AG04450 (cell line): ENCODE measurements around the gene MED13L. TPM values are rescaled to one million over a fixed set of nuclear protein-coding genes. Genes with fewer than 3 reads are reported as not detected.

Source experiments
- CTCF ChIA-PET: fragments of 300-600, 350-600 bp; formaldehyde crosslinking; extraction: SDS; loops from one replicate; lab custom pipeline; 2022; ENCODE audit warnings: antibody characterized with exemption, inconsistent platforms; lab: Charles Lee
- POLR2A ChIA-PET: fragments of 350-600 bp; formaldehyde crosslinking; extraction: SDS; loops from one replicate; lab custom pipeline; 2021; ENCODE audit warnings: antibody characterized with exemption, inconsistent platforms; lab: Yijun Ruan, JAX
- DNase-seq: peaks from one replicate; pipeline ENCODE4 v3.0.0-alpha.2; 2011; ENCODE audit warnings: low read depth, low spot score
- H3K27ac ChIP-seq: one replicate; pipeline ENCODE4 v1.5.1; 2012; ENCODE audit warnings: low read depth, low read length, control low read depth
- H3K27me3 ChIP-seq: one replicate; pipeline ENCODE4 v1.6.0; 2012; ENCODE audit warnings: low read length; ENCODE audit not compliant: control insufficient read depth, insufficient read depth
- H3K4me3 ChIP-seq: 2 replicates; pipeline ENCODE4 v1.5.1; 2011; ENCODE audit warnings: mild to moderate bottlenecking, low read depth, low read length, control low read depth
- H3K9me3 ChIP-seq: 2 replicates; pipeline ENCODE4 v1.5.1; 2012; ENCODE audit warnings: low read length; ENCODE audit not compliant: control insufficient read depth, insufficient read depth
- polyA plus RNA-seq: library from polyadenylated mRNA; depleted of rRNA; stranded (reverse); fragments of >200 nt; gene quantifications from 2 replicates; pipeline ENCODE4 v1.2.3, GENCODE V29; 2011
- TF ChIP-seq, protein P1 (sequence below): IDR thresholded peaks from 2 replicates; pipeline ENCODE4 v1.5.1; 2011; ENCODE audit warnings: low read depth, low read length, control low read depth, inconsistent platforms

The MED13L gene
- polyA plus RNA-seq, 1 experiment, result 56.2 TPM

DNA sequence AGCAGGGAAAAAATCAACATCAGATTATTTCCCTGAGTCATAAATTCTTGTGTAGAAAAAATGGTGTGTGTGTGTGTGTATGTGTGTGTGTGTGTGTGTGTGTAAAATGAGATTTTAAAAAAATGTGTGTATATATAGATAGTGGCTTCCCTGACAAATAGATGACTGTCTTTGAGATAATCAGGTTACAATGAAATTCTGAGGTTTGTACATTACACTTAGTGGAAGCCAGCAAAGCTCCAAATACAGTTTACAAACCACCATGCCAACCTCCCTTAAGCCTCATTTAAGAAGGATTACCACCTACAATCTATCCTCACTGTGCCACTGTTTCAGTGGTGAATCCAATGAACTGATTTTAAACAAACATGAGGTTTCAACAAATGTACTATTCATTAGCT, 93.8 kb downstream of the MED13L start:
- CTCF ChIA-PET, result no interaction called here
- Histone ChIP-seq H3K27ac (no peak overlapping the region), H3K9me3 (no peaks in the 10 kb centered on the region), H3K4me3 (no peak overlapping the region), H3K27me3 (no peaks in the 10 kb centered on the region)
- DNase-seq, result no peak
- TF ChIP-seq, protein P1, sequence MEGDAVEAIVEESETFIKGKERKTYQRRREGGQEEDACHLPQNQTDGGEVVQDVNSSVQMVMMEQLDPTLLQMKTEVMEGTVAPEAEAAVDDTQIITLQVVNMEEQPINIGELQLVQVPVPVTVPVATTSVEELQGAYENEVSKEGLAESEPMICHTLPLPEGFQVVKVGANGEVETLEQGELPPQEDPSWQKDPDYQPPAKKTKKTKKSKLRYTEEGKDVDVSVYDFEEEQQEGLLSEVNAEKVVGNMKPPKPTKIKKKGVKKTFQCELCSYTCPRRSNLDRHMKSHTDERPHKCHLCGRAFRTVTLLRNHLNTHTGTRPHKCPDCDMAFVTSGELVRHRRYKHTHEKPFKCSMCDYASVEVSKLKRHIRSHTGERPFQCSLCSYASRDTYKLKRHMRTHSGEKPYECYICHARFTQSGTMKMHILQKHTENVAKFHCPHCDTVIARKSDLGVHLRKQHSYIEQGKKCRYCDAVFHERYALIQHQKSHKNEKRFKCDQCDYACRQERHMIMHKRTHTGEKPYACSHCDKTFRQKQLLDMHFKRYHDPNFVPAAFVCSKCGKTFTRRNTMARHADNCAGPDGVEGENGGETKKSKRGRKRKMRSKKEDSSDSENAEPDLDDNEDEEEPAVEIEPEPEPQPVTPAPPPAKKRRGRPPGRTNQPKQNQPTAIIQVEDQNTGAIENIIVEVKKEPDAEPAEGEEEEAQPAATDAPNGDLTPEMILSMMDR, result no peak
- POLR2A ChIA-PET, result interaction anchor here (0.5 kb wide), 1 partner anchor 62 kb away, joined by 4 read pairs; no protein-coding TSS in a partner anchor

DNA sequence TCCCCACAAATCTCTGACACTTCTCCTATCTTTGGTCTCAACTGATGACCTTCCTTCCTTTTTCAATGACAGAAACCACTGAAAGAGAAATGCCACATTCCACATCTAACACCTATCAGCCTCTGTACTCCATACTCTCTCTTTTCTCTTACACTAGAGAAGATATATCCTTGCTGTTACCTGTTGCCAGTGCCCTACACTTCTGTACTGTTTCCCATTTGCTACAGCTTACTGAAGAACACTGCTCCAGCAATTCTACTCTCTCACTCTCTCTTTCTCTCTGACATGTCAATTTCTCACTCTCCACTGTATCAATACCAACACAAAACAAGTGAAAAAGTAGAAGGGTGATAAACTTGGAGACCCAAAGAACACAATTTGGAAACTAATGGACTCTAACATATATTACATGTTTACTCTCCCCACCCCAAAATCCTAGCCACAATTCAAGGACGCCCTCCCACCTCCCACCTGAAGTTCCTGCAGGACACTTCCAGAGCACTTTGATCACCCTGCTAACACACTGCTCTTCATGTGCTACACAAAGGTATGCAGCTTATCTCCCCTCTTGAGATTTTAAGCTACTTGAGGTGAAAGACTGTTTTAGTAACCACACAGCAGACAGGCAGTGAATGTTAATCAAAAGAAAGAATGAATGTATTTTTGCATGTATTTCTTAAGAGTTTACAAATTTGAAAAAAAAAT, 95.0 kb downstream of the MED13L start:
- H3K27ac ChIP-seq, result no peak overlapping the region
- no peaks in the 10 kb centered on the region for H3K9me3 ChIP-seq
- CTCF ChIA-PET, result interaction anchor here (1.0 kb wide), 1 partner anchor 420 kb away, joined by 3 read pairs; no protein-coding TSS in a partner anchor
- DNase-seq, result no peak
- TF ChIP-seq, protein P1, result no peak
- POLR2A ChIA-PET, result interaction anchor here (0.5 kb wide), 1 partner anchor 82 kb away, joined by 11 read pairs; no protein-coding TSS in a partner anchor
- H3K4me3 ChIP-seq, result no peak overlapping the region
- H3K27me3 ChIP-seq, result no peaks in the 10 kb centered on the region

DNA sequence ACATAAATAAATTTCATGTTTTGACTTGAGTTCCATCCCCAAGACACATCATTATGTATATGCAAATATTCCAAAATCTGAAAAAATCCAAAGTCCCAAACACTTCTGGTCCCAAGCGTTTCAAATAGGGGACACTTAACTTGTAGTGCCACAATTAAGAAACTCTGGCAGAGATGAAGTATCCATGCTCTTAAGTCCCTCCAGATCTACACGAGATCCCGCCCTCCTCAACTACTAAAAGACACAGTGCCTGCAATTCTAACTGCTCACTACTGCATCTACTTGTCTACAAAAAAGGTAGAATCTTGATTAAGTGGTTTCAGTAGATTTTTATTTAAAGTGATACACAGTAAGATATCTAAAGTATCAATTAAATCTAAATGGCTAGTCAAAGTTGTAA, 97.0 kb downstream of the MED13L start:
- POLR2A ChIA-PET, result no interaction called here
- TF ChIP-seq, protein P1, result no peak
- H3K27me3 ChIP-seq, result no peaks in the 10 kb centered on the region
- DNase-seq, result no peak
- no peak overlapping the region for H3K4me3 ChIP-seq
- no peak overlapping the region for H3K27ac ChIP-seq
- no peaks in the 10 kb centered on the region for H3K9me3 ChIP-seq
- CTCF ChIA-PET, result no interaction called here

DNA sequence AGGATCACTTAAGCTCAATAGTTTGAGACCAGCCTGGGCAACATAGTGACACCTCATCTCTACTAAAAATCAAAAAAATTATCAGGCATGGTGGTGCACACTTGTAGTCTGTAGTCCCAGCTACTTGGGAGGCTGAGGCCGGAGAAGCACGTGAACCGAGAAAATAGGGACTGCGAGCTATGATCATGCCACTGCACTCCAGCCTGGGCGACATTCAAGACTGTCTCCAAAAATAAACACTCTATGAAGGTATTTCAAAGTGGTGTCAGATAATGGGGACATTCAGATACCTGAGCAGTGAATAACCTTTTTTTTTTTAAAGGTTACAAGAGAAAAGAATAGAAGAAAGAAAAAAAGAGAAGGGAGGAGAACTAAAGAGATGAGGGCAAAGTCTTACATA, 98.1 kb downstream of the MED13L start:
- TF ChIP-seq, protein P1, result no peak
- no peak for DNase-seq
- no peak overlapping the region for H3K27ac ChIP-seq
- ChIA-PET POLR2A (no interaction called here), CTCF (no interaction called here)
- H3K4me3 ChIP-seq, result no peak overlapping the region
- no peaks in the 10 kb centered on the region for H3K9me3 ChIP-seq
- H3K27me3 ChIP-seq, result no peaks in the 10 kb centered on the region

DNA sequence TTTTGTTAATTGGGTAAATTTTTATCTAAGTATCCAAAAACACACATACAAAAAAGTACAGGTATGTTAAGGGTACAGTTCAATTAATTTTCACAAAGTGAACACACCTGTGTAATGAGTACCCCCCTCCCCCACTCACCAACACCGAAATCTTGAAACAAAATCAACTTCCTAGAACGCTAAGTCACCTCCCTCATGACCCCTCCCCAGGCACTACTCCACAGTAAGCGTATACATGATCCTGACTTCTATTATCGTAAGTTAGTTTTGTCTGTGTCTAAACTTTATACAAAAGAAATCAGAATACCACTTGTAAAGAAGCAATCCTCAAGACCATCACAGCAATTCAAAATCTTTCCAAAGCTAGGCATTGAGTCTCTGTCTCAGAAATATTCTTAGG, 100.5 kb downstream of the MED13L start:
- TF ChIP-seq, protein P1, result no peak
- no peak for DNase-seq
- no peaks in the 10 kb centered on the region for H3K9me3 ChIP-seq
- H3K27ac ChIP-seq, result no peak overlapping the region
- no peaks in the 10 kb centered on the region for H3K27me3 ChIP-seq
- ChIA-PET CTCF (no interaction called here), POLR2A (no interaction called here)
- H3K4me3 ChIP-seq, result no peak overlapping the region
